ENCODE measurements around the gene PGLYRP4.

PGLYRP4 gene

DNA sequence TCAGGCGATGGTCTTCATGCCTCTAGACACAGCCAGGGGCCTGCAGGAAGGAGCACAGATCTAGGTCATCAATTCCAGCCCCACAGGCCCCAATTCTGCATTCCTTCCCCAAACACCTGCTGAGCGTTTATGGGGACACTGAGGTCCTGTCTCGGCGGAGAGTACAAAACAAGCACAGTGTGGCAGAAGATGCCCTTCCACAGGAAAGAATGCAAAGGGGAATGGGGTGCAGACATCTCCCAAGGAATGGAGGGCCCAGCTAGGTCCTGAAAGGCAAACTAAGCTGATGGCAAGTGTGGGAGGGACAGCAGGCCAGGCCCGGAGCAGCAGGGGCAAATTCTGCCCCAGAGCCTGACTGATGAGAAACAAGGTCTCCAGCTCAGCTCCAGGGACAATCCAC lies 45.8 kb upstream of the PGLYRP4 start:
- TF ChIP-seq, protein P1, sequence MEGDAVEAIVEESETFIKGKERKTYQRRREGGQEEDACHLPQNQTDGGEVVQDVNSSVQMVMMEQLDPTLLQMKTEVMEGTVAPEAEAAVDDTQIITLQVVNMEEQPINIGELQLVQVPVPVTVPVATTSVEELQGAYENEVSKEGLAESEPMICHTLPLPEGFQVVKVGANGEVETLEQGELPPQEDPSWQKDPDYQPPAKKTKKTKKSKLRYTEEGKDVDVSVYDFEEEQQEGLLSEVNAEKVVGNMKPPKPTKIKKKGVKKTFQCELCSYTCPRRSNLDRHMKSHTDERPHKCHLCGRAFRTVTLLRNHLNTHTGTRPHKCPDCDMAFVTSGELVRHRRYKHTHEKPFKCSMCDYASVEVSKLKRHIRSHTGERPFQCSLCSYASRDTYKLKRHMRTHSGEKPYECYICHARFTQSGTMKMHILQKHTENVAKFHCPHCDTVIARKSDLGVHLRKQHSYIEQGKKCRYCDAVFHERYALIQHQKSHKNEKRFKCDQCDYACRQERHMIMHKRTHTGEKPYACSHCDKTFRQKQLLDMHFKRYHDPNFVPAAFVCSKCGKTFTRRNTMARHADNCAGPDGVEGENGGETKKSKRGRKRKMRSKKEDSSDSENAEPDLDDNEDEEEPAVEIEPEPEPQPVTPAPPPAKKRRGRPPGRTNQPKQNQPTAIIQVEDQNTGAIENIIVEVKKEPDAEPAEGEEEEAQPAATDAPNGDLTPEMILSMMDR (conservative IDR thresholded peaks at IDR 0.05; ENCODE audit: low read depth, low read length): no peak
- DNase-seq (ENCODE audit: low read depth): no peak
- H3K4me3 ChIP-seq (ENCODE audit: low read length): no peak overlapping the region

DNA sequence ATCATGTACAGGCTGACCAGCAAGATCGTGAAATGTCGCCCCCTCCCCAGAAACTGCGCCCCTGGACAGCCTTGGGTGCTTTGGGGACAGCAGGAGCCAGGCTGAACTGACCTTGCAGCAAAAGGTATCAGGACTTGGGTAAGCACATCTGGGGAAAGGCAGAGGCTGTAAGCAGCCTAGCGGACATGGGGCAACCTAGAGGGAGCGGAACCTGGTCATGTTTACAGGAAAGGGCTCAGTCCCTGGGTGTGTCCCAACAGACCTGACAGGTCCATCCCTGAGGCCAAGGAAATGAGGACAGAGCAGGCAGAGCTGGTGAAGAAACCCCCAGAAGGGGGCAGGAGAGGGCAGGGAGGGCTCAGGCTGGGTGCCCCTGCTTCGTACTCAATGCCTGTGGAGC lies 45.3 kb upstream of the PGLYRP4 start:
- no peak overlapping the region for H3K4me3 ChIP-seq (ENCODE audit: low read length)
- DNase-seq (ENCODE audit: low read depth): no peak
- TF ChIP-seq, protein P1 (conservative IDR thresholded peaks at IDR 0.05; ENCODE audit: low read depth, low read length): no peak

DNA sequence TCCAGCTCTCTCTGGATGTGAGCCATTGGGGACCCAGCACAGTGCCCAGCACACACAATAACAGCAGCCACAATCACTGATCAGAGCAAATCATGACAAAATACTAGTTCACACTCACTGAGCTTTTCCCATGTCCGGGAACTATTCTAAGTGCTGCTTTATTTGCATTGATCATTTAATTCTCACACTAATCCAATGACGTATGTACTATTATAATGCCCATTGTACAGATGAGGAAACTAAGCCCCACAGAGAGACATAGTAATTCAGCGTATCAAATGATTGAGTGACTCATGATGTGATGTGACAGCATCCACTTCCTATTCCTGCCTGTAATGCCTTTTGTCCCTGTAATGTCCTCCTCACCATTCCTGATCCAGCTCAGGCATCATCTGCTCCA lies 44.2 kb upstream of the PGLYRP4 start:
- no peak for DNase-seq (ENCODE audit: low read depth)
- TF ChIP-seq, protein P1 (conservative IDR thresholded peaks at IDR 0.05; ENCODE audit: low read depth, low read length): no peak
- no peak overlapping the region for H3K4me3 ChIP-seq (ENCODE audit: low read length)

DNA sequence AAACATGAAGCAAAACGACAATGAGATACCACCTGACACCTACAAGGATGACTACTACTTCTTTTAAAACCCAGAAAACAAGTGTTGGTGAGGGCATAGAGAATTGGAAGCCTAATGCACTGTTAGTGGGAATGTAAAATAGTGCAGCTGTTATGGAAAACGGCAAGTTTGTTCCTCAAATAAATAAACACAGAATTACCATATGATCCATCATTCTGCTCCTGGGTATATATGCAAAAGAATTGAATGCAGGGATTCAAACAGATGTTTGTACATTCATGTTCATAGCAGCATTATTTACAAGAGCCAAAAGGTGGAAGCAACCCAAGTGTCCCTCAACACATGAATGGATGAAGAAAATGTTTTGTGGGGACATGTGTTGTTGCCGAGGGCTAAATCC lies 43.6 kb upstream of the PGLYRP4 start:
- TF ChIP-seq, protein P1 (conservative IDR thresholded peaks at IDR 0.05; ENCODE audit: low read depth, low read length): no peak

DNA sequence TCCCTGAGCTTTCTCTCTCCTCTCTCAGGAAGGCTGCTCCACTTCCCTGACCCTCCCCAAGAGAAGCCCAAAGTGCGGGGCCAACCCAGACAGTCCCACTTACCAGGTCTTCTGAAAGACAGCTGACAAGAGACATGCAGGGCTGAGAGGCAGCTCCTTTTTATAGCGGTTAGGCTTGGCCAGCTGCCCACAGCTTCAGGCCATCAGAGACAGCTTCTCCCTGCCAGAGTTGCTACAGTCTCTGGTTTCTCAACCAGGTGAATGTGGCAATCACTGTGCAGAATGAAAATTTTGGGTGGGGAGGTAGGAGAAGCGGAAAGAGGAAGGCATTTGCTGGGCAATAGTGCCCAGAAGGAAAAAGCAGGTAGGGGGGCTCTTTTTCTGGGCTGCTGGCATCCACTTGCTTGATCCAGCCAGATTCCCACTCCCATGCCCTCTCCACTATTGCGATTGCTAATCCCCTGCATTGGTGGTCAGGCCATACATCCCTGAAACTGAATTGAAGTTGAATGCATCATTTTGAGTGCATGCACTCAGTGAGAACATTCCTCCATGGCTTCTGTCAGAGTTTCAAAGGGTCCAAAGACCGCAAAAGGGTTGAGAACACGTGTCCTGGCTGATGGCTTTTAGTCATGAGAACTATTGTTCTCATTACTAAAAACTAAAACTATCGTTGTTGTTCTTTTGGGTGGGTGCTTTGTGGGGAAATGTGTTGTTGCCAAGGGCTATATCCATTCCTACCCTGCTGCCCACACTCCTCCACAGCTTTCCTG lies 42.5 kb upstream of the PGLYRP4 start, which contains the start of gene S100A8:
TSS of gene S100A8 (minus strand) at position 136 of the 773 bp plus-strand sequence. CDS start 538 bp downstream, outside the sequence.
- DNase-seq (ENCODE audit: low read depth): no peak
- H3K4me3 ChIP-seq (ENCODE audit: low read length): no peak within 1 kb of the TSS
- TF ChIP-seq, protein P1 (conservative IDR thresholded peaks at IDR 0.05; ENCODE audit: low read depth, low read length): no peak

More for the DNA sequence above, 43.6 kb upstream of the PGLYRP4 start:
- H3K4me3 ChIP-seq (ENCODE audit: low read length): no peak overlapping the region
- DNase-seq (ENCODE audit: low read depth): no peak

DNA sequence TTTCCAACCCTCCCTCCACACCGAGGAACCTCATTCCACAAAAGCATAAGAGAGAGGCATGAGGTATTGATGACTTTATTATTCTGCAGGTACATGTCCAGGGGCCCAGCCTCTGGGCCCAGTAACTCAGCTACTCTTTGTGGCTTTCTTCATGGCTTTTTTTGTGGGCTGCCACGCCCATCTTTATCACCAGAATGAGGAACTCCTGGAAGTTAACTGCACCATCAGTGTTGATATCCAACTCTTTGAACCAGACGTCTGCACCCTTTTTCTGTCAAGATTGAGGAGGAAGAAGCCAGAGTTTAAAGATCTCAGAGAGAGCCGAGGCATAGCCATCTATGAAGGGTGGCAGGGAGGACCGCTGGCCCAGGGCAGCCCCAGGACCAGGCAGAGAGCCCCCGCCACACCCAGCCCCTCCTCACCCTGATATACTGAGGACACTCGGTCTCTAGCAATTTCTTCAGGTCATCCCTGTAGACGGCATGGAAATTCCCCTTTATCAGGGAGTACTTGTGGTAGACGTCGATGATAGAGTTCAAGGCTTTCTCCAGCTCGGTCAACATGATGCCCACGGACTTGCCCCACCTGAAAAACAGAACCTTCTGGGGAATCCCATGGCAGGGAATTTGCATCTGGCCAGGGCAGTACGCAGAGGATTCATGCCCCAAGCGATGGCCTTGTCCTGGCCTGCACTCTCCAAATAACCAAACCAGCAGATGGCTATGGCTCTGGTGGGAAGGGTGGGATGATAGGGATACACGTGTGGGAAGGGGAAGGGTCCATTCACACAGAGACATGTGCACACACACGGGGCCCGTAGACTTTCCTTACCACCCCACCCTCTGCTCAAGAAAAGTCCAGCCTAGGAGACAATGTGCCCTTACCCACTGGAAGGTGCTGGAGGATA lies 41.6 kb upstream of the PGLYRP4 start:
- H3K4me3 ChIP-seq (ENCODE audit: low read length): no peak overlapping the region
- no peak for DNase-seq (ENCODE audit: low read depth)
- TF ChIP-seq, protein P1 (conservative IDR thresholded peaks at IDR 0.05; ENCODE audit: low read depth, low read length): no peak
